ENCODE results near the gene SOX2.

SOX2 gene

DNA sequence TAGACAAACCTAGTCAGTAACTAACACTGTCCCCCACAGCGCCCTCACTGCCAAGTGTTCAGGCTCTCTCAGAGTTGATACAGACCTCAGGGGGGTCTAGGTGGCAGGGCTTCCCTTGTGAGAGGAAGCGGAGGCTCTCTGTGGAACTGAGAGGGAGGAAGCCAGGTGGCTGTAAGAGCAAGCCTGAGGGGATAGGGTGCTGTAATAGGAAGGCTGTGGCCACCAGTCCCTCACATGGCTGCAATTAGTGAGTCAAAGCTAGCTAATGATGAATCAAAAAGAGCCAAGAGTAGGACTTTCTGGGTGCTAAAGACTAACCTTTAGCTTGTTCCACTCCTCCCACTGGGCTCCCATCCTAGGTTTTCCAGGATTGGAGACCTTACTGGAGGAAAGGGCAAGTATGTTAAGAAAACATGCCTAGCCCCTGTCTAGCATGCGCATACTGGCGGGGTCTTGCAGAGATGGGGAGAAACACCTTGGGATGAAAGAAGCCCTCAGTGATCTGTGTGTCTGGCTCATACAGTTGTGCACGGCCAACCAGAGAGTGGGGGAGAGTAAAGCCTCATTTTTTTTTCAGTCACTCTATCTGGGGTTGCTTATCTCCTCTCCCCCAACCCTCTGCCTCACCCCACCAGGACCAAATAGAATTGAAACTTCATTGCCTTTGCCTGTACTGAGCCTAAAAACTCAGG lies 13.3 kb upstream of the SOX2 start:
- no peak for TF ChIP-seq CTCF (conservative IDR thresholded peaks at IDR 0.05; ENCODE audit: low read length)
- no peaks in the 10 kb centered on the region for H3F3A ChIP-seq (ENCODE audit: low read depth)
- H3K4me1 ChIP-seq (ENCODE audit: insufficient read depth, low read length, poor library complexity, severe bottlenecking) = peaks cover 17% of the 10 kb centered on the region
- no peaks in the 10 kb centered on the region for H3K27me3 ChIP-seq (ENCODE audit: insufficient read depth, low read length, poor library complexity, severe bottlenecking)
- H3K4me2 ChIP-seq (ENCODE audit: low read depth, low read length, poor library complexity, severe bottlenecking) = peak overlapping the region; percentile 96
- no peaks in the 10 kb centered on the region for H3K9me3 ChIP-seq (ENCODE audit: insufficient read depth, low read depth, low read length)
- H3K9me2 ChIP-seq (replicated peaks; ENCODE audit: low read depth, low read length) = no peaks in the 10 kb centered on the region
- no peaks in the 10 kb centered on the region for H3K79me2 ChIP-seq (ENCODE audit: insufficient read depth, low read length)
- H3K36me3 ChIP-seq (ENCODE audit: insufficient read depth, low read length) = no peaks in the 10 kb centered on the region
- no peak overlapping the region for H3K9ac ChIP-seq (ENCODE audit: low read depth, low read length, poor library complexity, severe bottlenecking)
- no peaks in the 10 kb centered on the region for H4K20me1 ChIP-seq (ENCODE audit: insufficient read depth, low read length, poor library complexity, severe bottlenecking)
- H2AFZ ChIP-seq (ENCODE audit: low read length) = peak overlapping the region; percentile 100
- H3K4me3 ChIP-seq (ENCODE audit: low read length, poor library complexity, severe bottlenecking) = peak overlapping the region; percentile 79

GRCh38 chr3:181699171-181699903 lies 12.4 kb upstream of the SOX2 start:
- Histone ChIP-seq H4K20me1 (ENCODE audit: insufficient read depth, low read length, poor library complexity, severe bottlenecking) (no peaks in the 10 kb centered on the region), H3K9me2 (replicated peaks; ENCODE audit: low read depth, low read length) (no peaks in the 10 kb centered on the region), H3K9ac (ENCODE audit: low read depth, low read length, poor library complexity, severe bottlenecking) (peak overlapping the region; percentile 66), H3K4me3 (ENCODE audit: low read length, poor library complexity, severe bottlenecking) (peak overlapping the region; percentile 79), H3K27me3 (ENCODE audit: insufficient read depth, low read length, poor library complexity, severe bottlenecking) (no peaks in the 10 kb centered on the region), H3F3A (ENCODE audit: low read depth) (no peaks in the 10 kb centered on the region), H3K9me3 (ENCODE audit: insufficient read depth, low read depth, low read length) (no peaks in the 10 kb centered on the region), H2AFZ (ENCODE audit: low read length) (peak overlapping the region; percentile 100), H3K36me3 (ENCODE audit: insufficient read depth, low read length) (no peaks in the 10 kb centered on the region), H3K4me1 (ENCODE audit: insufficient read depth, low read length, poor library complexity, severe bottlenecking) (peaks cover 17% of the 10 kb centered on the region), H3K79me2 (ENCODE audit: insufficient read depth, low read length) (no peaks in the 10 kb centered on the region), H3K4me2 (ENCODE audit: low read depth, low read length, poor library complexity, severe bottlenecking) (peak overlapping the region; percentile 96)
- TF ChIP-seq CTCF (conservative IDR thresholded peaks at IDR 0.05; ENCODE audit: low read length) (no peak), EZH2phosphoT487 (IDR thresholded peaks at IDR 0.05; ENCODE audit: borderline replicate concordance) (no peak)

- Histone ChIP-seq H3K9ac (ENCODE audit: low read depth, low read length, poor library complexity, severe bottlenecking) (peak overlapping the region; percentile 66), H3K9me2 (replicated peaks; ENCODE audit: low read depth, low read length) (no peaks in the 10 kb centered on the region), H3K4me2 (ENCODE audit: low read depth, low read length, poor library complexity, severe bottlenecking) (peak overlapping the region; percentile 96), H3K9me3 (ENCODE audit: insufficient read depth, low read depth, low read length) (no peaks in the 10 kb centered on the region), H3K79me2 (ENCODE audit: insufficient read depth, low read length) (no peaks in the 10 kb centered on the region), H4K20me1 (ENCODE audit: insufficient read depth, low read length, poor library complexity, severe bottlenecking) (no peaks in the 10 kb centered on the region), H3K36me3 (ENCODE audit: insufficient read depth, low read length) (no peaks in the 10 kb centered on the region), H3K4me1 (ENCODE audit: insufficient read depth, low read length, poor library complexity, severe bottlenecking) (peaks cover 17% of the 10 kb centered on the region), H2AFZ (ENCODE audit: low read length) (peak overlapping the region; percentile 100), H3K4me3 (ENCODE audit: low read length, poor library complexity, severe bottlenecking) (peak overlapping the region; percentile 79), H3F3A (ENCODE audit: low read depth) (no peaks in the 10 kb centered on the region), H3K27me3 (ENCODE audit: insufficient read depth, low read length, poor library complexity, severe bottlenecking) (no peaks in the 10 kb centered on the region)
- TF ChIP-seq CTCF (conservative IDR thresholded peaks at IDR 0.05; ENCODE audit: low read length) = peak; percentile 83
- TF ChIP-seq EZH2phosphoT487 (IDR thresholded peaks at IDR 0.05; ENCODE audit: borderline replicate concordance) = no peak
Measured at GRCh38 chr3:181700168-181701087, 11.3 kb upstream of the SOX2 start.

Data from Loucy (cell line).